HepG2 (cell line): ENCODE results near the gene CLBA1. TPM values are rescaled to one million over a fixed set of nuclear protein-coding genes. Genes with fewer than 3 reads are reported as not detected.

Experiments
- ATAC-seq: fragments of 200-7000 bp; cut with Tn5 transposase; 3 replicates; pipeline ENCODE4 v1.9.1; 2020; ENCODE audit warnings: mild to moderate bottlenecking, moderate library complexity
- BruUV-seq: library from RNA; stranded (reverse); fragments of 400-500 nt; replicated peaks from 2 replicates; lab custom pipeline; 2021; lab: Mats Ljungman, UMichigan
- CTCF ChIA-PET: fragments of 300-600 bp; formaldehyde crosslinking; extraction: SDS; loops from one replicate; lab custom pipeline; 2021; ENCODE audit warnings: low total read pairs, inconsistent platforms, low intra/inter-chr PET ratio; lab: Yijun Ruan, JAX
- POLR2A ChIA-PET: fragments of 350-600 bp; sonication (Branson Sonifier 250); formaldehyde crosslinking; loops from one replicate; lab custom pipeline; 2020; ENCODE audit warnings: antibody characterized with exemption, inconsistent platforms; lab: Yijun Ruan, JAX
- DNase-seq: peaks from one replicate; pipeline ENCODE4 v3.0.0-alpha.2; 2015; ENCODE audit warnings: low spot score
- FAIRE-seq: peaks from 3 replicates; lab custom pipeline; 2011; peaks lifted over from hg19 to GRCh38; lab: Jason Lieb, UNC
- H2AFZ ChIP-seq: one replicate; pipeline ENCODE4 v1.6.1; 2011; ENCODE audit warnings: low read length, inconsistent platforms
- H3K27ac ChIP-seq: fragments of 300-600 bp; 3 replicates; pipeline ENCODE4 v1.8.0; 2011; ENCODE audit warnings: mixed run types, mild to moderate bottlenecking, mixed read lengths, low read length, inconsistent platforms; ENCODE audit not compliant: insufficient read depth; ENCODE audit errors: extremely low read length
- H3K27me3 ChIP-seq, 2 experiments: fragments of 200-600 bp in 1 of 2; 2 replicates in 1 of 2; 3 replicates in 1 of 2; pipeline versions ENCODE4 v1.6.0 to v1.8.0; 2011; ENCODE audit warnings: low read length in 2 of 2, mild to moderate bottlenecking in 2 of 2, moderate library complexity in 2 of 2, inconsistent platforms in 1 of 2; ENCODE audit not compliant: insufficient read depth in 2 of 2, control insufficient read depth in 1 of 2
- H3K36me3 ChIP-seq, 2 experiments: fragments of 200-600 bp in 1 of 2; replicated peaks in 1 of 2; 2 replicates in 1 of 2; 3 replicates in 1 of 2; pipeline versions ENCODE4 v1.5.1 to v1.8.0; 2011; ENCODE audit warnings: low read length in 2 of 2, inconsistent platforms in 1 of 2; ENCODE audit not compliant: insufficient read depth in 2 of 2, control insufficient read depth in 1 of 2
- H3K4me1 ChIP-seq: 2 replicates; pipeline ENCODE4 v1.5.1; 2012; ENCODE audit warnings: low read length, inconsistent platforms; ENCODE audit not compliant: insufficient read depth
- H3K4me2 ChIP-seq: 2 replicates; pipeline ENCODE4 v1.6.0; 2011; ENCODE audit warnings: low read depth, low read length, inconsistent platforms
- H3K4me3 ChIP-seq, 3 experiments: fragments of 200-600 bp in 1 of 3; sonication (generic), shearing (Covaris generic) in 1 of 3; replicated peaks in 1 of 3; 2 replicates each; pipeline ENCODE4 v1.5.1; 2011 to 2016; ENCODE audit warnings: low read length in 3 of 3, inconsistent platforms in 2 of 3, low read depth in 2 of 3, mild to moderate bottlenecking in 2 of 3, control low read depth in 1 of 3, mixed read lengths in 1 of 3; ENCODE audit not compliant: insufficient read depth in 1 of 3
- H3K79me2 ChIP-seq: one replicate; pipeline ENCODE4 v1.6.1; 2011; ENCODE audit warnings: low read length, inconsistent platforms; ENCODE audit not compliant: insufficient read depth
- H3K9ac ChIP-seq: 2 replicates; pipeline ENCODE4 v1.6.0; 2011; ENCODE audit warnings: mild to moderate bottlenecking, low read depth, low read length, inconsistent platforms; ENCODE audit not compliant: insufficient read depth
- H3K9me3 ChIP-seq: 2 replicates; pipeline ENCODE4 v1.5.1; 2012; ENCODE audit warnings: mild to moderate bottlenecking, low read length
- H4K20me1 ChIP-seq: 2 replicates; pipeline ENCODE4 v1.6.0; 2011; ENCODE audit warnings: inconsistent platforms, mild to moderate bottlenecking, low read length, moderate library complexity; ENCODE audit not compliant: insufficient read depth
- FOSL2 ChIP-seq: sonication (generic); formaldehyde crosslinking; IDR thresholded peaks from 2 replicates; pipeline ENCODE4 v1.4.0; 2020; ENCODE audit warnings: missing genetic modification reagents
- RFX3 ChIP-seq: IDR thresholded peaks from 2 replicates; pipeline ENCODE4 v1.6.1; 2016; ENCODE audit warnings: missing biosample characterization, missing genetic modification reagents
- ZFP36 ChIP-seq: fragments of 150-350 bp; IDR thresholded peaks from 2 replicates; pipeline ENCODE4 v1.6.1; 2018; ENCODE audit warnings: borderline replicate concordance, low read length, low read depth; ENCODE audit not compliant: partially characterized antibody
- ZSCAN25 ChIP-seq: sonication (generic); formaldehyde crosslinking; IDR thresholded peaks from 2 replicates; pipeline ENCODE4 v1.8.0; 2022; ENCODE audit warnings: mild to moderate bottlenecking, missing genetic modification reagents
- WGBS: methylation state at CpG from one replicate; pipeline ENCODE4 v1.1.6; 2017; ENCODE audit warnings: low lambda C conversion rate; 5-methylcytosine and 5-hydroxymethylcytosine counted together
- in situ Hi-C: cut with HindIII; loops from 2 replicates; pipeline ENCODE4 v1.10.0; 2017; ENCODE audit warnings: low pct_unique_long_range_greater_than_20kb; ENCODE audit not compliant: extremely low pct_ligation_motif_present
- intact Hi-C: fragments of 100-400 bp; cut with micrococcal nuclease; formaldehyde crosslinking; loops from one replicate; pipeline ENCODE4 v1.10.0; 2022; ENCODE audit not compliant: unreplicated experiment
- polyA plus RNA-seq, 8 experiments: library from polyadenylated mRNA; depleted of rRNA in 3 of 8; stranded (reverse) in 7 of 8; unstranded in 1 of 8; fragments of >200 nt; fragmentation: Illumina TruSeq in 4 of 8; extraction: Trizol in 4 of 8; gene quantifications; 2 replicates each; pipeline versions ENCODE4 v1.2.1 to v1.2.3, GENCODE V29; 2011 to 2016; ENCODE audit warnings: low read depth in 4 of 8, missing spikeins in 1 of 8, mixed read lengths in 1 of 8; ENCODE audit not compliant: insufficient read depth in 1 of 8
- total RNA-seq, 5 experiments: library from RNA; depleted of rRNA; stranded (reverse); fragments of >200 nt; fragmentation: Illumina TruSeq; extraction: Trizol; gene quantifications; 2 replicates each; pipeline ENCODE4 v1.2.3, GENCODE V29; 2016; ENCODE audit warnings: low read depth in 1 of 5
- TF ChIP-seq, protein P1 (sequence below): sonication (generic); formaldehyde crosslinking; IDR thresholded peaks from 2 replicates; pipeline ENCODE4 v1.5.1; 2020; ENCODE audit warnings: mild to moderate bottlenecking, moderate library complexity, missing genetic modification reagents

CLBA1 gene
- total and polyA plus RNA-seq, 2 of the 13 experiments (the other 11 are each of a cell fraction or from before 2014, with no cell fraction given) = 1.2 to 1.4 TPM

DNA sequence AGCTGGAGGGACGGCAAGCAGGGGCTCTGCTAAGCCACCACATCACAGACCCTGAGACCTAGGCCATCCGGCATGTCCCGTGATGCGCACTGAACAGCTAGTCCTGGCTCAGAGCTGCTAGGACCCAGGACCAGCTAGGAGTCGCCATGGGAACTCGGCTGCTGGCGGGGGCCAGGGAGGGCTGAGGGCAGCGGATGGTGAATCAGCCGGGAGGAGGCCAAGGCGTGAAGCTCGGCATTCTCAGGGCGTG, 12.5 kb upstream of the CLBA1 start:
- H3K27ac ChIP-seq = no peak overlapping the region
- no CpG with 5 or more reads among the region's 12 CpGs for WGBS
- no peaks in the 10 kb centered on the region for H3K9me3 ChIP-seq
- DNase-seq (no peak), FAIRE-seq (no peak), ATAC-seq (no peak)
- H3K4me2 ChIP-seq = no peak overlapping the region
- in situ Hi-C loops (loop anchor here (5.0 kb wide), 1 partner anchor 74 kb away; no protein-coding TSS in a partner anchor), intact Hi-C loops (no loop called here)
- H3K4me1 ChIP-seq = peaks cover 39% of the 10 kb centered on the region
- H2AFZ ChIP-seq = no peak overlapping the region
- H3K9ac ChIP-seq = no peak overlapping the region
- no peaks in the 10 kb centered on the region for H3K36me3 ChIP-seq
- ChIA-PET CTCF (interaction anchor here (1.9 kb wide), 1 partner anchor 73 kb away, joined by 6 read pairs; no protein-coding TSS in a partner anchor), POLR2A (interaction anchor here (0.8 kb wide), 2 partner anchors 48 to 73 kb away, joined by 3 read pairs; partner anchors contain the start of gene CDCA4)
- no TSS peak for BruUV-seq
- TF ChIP-seq ZFP36 (no peak), RFX3 (0 out of 2 replicates have a peak, but pooled peaks have one; percentile 20), FOSL2 (CRISPR knock-in tag) (peak; percentile 54; the same call in 1 of the 2 replicates)
- peaks cover 17 to 88% of the 10 kb centered on the region in 2 experiments for H3K27me3 ChIP-seq
- no peak overlapping the region for H3K4me3 ChIP-seq
- H3K79me2 ChIP-seq = no peaks in the 10 kb centered on the region
- H4K20me1 ChIP-seq = no peaks in the 10 kb centered on the region

DNA sequence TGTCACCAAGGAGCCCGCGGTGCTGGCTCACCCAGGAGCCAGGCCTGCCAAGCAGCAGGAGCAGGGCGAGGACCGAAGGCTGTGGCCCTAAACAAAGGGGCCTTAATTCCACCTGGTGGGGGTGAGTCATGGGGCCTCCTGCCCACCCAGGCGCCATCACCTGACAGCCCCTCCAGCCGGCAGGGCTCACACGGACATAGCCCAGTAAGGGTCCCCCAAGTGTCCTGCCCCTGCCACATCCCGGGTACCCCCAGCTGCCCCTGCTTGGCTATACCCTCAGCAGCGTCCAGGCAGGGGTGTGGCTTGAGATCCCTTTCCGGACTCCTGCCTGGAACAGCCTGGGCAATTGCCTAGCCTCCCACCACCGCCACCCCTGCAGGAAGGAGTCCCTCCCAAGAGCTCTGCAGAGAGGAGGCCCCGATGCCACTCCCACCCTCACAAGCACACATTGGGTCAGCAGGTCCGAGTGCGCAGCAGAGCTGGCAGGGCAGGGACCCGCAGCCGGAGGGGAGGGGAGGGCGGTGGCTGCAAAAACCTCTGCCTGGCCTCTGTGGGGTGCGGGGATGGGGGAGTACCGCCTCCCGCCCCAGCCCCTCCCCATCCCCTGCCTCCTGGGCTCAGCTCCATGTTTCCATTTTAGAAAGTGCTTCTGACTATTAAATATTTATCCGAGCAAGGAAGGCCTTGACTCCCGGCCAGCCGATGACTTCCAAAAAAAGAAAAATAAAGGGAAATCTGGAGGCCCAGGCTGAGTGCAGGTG, 12.0 kb upstream of the CLBA1 start:
- ATAC-seq = no peak
- CTCF ChIA-PET = interaction anchor here (1.9 kb wide), 1 partner anchor 72 kb away, joined by 6 read pairs; no protein-coding TSS in a partner anchor
- H3K9me3 ChIP-seq = no peaks in the 10 kb centered on the region
- H3K9ac ChIP-seq = no peak overlapping the region
- in situ Hi-C loops = loop anchor here (5.0 kb wide), 1 partner anchor 74 kb away; no protein-coding TSS in a partner anchor
- no peaks in the 10 kb centered on the region for H4K20me1 ChIP-seq
- H3K4me2 ChIP-seq = no peak overlapping the region
- peaks cover 35% of the 10 kb centered on the region for H3K4me1 ChIP-seq
- no peak overlapping the region for H2AFZ ChIP-seq
- TF ChIP-seq ZSCAN25 (CRISPR knock-in tag) = peak; percentile 73
- TF ChIP-seq, protein P1, sequence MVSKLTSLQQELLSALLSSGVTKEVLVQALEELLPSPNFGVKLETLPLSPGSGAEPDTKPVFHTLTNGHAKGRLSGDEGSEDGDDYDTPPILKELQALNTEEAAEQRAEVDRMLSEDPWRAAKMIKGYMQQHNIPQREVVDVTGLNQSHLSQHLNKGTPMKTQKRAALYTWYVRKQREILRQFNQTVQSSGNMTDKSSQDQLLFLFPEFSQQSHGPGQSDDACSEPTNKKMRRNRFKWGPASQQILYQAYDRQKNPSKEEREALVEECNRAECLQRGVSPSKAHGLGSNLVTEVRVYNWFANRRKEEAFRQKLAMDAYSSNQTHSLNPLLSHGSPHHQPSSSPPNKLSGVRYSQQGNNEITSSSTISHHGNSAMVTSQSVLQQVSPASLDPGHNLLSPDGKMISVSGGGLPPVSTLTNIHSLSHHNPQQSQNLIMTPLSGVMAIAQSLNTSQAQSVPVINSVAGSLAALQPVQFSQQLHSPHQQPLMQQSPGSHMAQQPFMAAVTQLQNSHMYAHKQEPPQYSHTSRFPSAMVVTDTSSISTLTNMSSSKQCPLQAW (CRISPR knock-in tag) = no peak
- TF ChIP-seq, all 625 proteins: peak for 1
- POLR2A ChIA-PET = interaction anchor here (0.8 kb wide), 1 partner anchor 47 kb away, joined by 3 read pairs; the partner anchor contains the start of gene CDCA4
- no peak for DNase-seq
- no peak overlapping the region for H3K4me3 ChIP-seq
- 9% methylated on average over 9 of the region's 23 CpGs for WGBS
- H3K27ac ChIP-seq = no peak overlapping the region
- peaks cover 17 to 83% of the 10 kb centered on the region in 2 experiments for H3K27me3 ChIP-seq
- BruUV-seq = no TSS peak
- no peaks in the 10 kb centered on the region for H3K79me2 ChIP-seq
- FAIRE-seq = no peak
- H3K36me3 ChIP-seq = no peaks in the 10 kb centered on the region
- intact Hi-C loops = no loop called here
